Neural progenitor cell (in vitro differentiated cells): Measurements from ENCODE around the gene BTBD9.

Source experiments
- EZH2phosphoT487 ChIP-seq: fragments of 200-600 bp; sonication (generic); IDR thresholded peaks from 2 replicates; pipeline ENCODE4 v1.6.1; 2017; ENCODE audit warnings: antibody characterized with exemption
- TF ChIP-seq, protein P1 (sequence below): fragments of 200-600 bp; sonication (generic); IDR thresholded peaks from 2 replicates; pipeline ENCODE4 v1.5.1; 2017; ENCODE audit warnings: antibody characterized with exemption, mild to moderate bottlenecking

DNA sequence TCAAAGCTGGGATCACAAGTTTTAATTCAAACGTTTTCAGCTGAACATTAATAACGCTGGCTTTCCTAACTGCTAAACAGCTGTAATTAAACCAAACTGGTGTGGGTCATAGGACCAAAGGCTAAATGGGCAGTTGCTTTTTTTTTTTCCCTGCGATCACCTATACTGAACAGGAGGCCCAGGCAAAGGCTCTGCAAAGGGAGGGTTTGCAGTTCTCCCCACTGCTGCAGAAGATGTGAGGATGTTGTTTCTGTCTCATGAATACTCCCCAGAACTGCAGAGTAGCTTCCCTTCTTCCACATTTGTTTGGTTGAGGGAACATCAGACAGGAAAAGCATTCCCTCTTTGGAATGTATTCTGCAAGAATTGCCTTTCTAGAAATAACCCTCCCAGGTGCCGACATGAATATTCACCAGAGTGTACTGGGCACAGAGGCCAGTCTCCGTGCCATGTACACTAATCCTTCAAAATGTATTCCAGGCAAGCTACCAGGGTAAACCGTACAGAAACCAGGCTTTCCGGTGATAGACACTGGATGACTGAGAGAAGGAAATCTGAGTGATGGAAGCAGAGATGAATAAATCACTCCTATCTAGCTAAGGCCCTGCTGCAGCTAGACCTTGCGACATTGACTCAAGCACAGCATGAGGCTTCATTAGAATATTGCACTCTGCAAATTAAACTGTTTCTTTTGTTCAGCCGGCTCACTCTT is 370.1 kb downstream of the BTBD9 start:
- TF ChIP-seq EZH2phosphoT487: no peak
- TF ChIP-seq, protein P1, sequence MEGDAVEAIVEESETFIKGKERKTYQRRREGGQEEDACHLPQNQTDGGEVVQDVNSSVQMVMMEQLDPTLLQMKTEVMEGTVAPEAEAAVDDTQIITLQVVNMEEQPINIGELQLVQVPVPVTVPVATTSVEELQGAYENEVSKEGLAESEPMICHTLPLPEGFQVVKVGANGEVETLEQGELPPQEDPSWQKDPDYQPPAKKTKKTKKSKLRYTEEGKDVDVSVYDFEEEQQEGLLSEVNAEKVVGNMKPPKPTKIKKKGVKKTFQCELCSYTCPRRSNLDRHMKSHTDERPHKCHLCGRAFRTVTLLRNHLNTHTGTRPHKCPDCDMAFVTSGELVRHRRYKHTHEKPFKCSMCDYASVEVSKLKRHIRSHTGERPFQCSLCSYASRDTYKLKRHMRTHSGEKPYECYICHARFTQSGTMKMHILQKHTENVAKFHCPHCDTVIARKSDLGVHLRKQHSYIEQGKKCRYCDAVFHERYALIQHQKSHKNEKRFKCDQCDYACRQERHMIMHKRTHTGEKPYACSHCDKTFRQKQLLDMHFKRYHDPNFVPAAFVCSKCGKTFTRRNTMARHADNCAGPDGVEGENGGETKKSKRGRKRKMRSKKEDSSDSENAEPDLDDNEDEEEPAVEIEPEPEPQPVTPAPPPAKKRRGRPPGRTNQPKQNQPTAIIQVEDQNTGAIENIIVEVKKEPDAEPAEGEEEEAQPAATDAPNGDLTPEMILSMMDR: no peak
